H1 (cell line): ENCODE results near the gene RAB3IL1. TPM values are rescaled to one million over a fixed set of nuclear protein-coding genes. Genes with fewer than 3 reads are reported as not detected.

Source experiments
- CTCF ChIA-PET: fragments of 300-600 bp; sonication (Branson Sonifier 250); formaldehyde crosslinking; loops from one replicate; lab custom pipeline; 2021; ENCODE audit not compliant: partially characterized antibody; lab: Charles Lee
- POLR2A ChIA-PET: fragments of 300-600 bp; sonication (Branson Sonifier 250); formaldehyde crosslinking; loops from one replicate; lab custom pipeline; 2021; ENCODE audit warnings: inconsistent platforms; ENCODE audit not compliant: partially characterized antibody; lab: Charles Lee
- DNase-seq, 2 experiments: peaks; one replicate each; pipeline versions ENCODE4 v3.0.0 to v3.0.0-alpha.2; 2010 to 2022; ENCODE audit warnings: low spot score in 2 of 2, low read depth in 1 of 2, mixed read lengths in 1 of 2
- FAIRE-seq: peaks from 2 replicates; lab custom pipeline; 2011; peaks lifted over from hg19 to GRCh38; lab: Jason Lieb, UNC
- H2AFZ ChIP-seq: 2 replicates; pipeline ENCODE4 v1.8.1; 2012; ENCODE audit warnings: low read length, inconsistent platforms
- H2AK5ac ChIP-seq: 2 replicates; pipeline ENCODE4 v1.6.1; 2013; ENCODE audit warnings: low read depth, low read length
- H2BK120ac ChIP-seq: replicated peaks from 2 replicates; pipeline ENCODE3; 2013; ENCODE audit warnings: low read depth, low read length, inconsistent platforms
- H2BK12ac ChIP-seq: 2 replicates; pipeline ENCODE4 v1.6.1; 2013; ENCODE audit warnings: low read depth, low read length
- H2BK15ac ChIP-seq: 2 replicates; pipeline ENCODE4 v1.6.1; 2013; ENCODE audit warnings: low read length
- H2BK20ac ChIP-seq: 2 replicates; pipeline ENCODE4 v1.6.1; 2013; ENCODE audit warnings: low read length
- H2BK5ac ChIP-seq: 2 replicates; pipeline ENCODE4 v1.6.1; 2013; ENCODE audit warnings: low read depth, low read length
- H3K14ac ChIP-seq: 2 replicates; pipeline ENCODE4 v1.6.1; 2013; ENCODE audit warnings: inconsistent platforms; ENCODE audit not compliant: insufficient read length
- H3K18ac ChIP-seq: 2 replicates; pipeline ENCODE4 v1.6.1; 2013; ENCODE audit warnings: low read length; ENCODE audit errors: extremely low read depth
- H3K23ac ChIP-seq: 2 replicates; pipeline ENCODE4 v1.6.1; 2013; ENCODE audit warnings: inconsistent platforms; ENCODE audit not compliant: insufficient read length
- H3K23me2 ChIP-seq: 2 replicates; pipeline ENCODE4 v1.6.1; 2013; ENCODE audit warnings: low read depth, low read length
- H3K27ac ChIP-seq: 2 replicates; pipeline ENCODE4 v1.6.1; 2011; ENCODE audit warnings: low read depth, low read length, inconsistent platforms
- H3K27me3 ChIP-seq, 4 experiments: replicated peaks in 1 of 4; 1 replicate in 1 of 4; 2 replicates in 3 of 4; pipeline versions ENCODE4 v1.6.1 to v1.8.1; 2011 to 2013; ENCODE audit warnings: low read length in 3 of 4, mild to moderate bottlenecking in 3 of 4, inconsistent platforms in 2 of 4, mixed read lengths in 2 of 4, moderate library complexity in 1 of 4; ENCODE audit not compliant: control insufficient read depth in 3 of 4, insufficient read depth in 3 of 4; ENCODE audit errors: extremely low read depth in 1 of 4
- H3K36me3 ChIP-seq, 4 experiments: 2 replicates each; pipeline versions ENCODE4 v1.6.1 to v1.8.1; 2011 to 2013; ENCODE audit warnings: mild to moderate bottlenecking in 4 of 4, low read length in 3 of 4, moderate library complexity in 2 of 4, control low read depth in 1 of 4, inconsistent platforms in 1 of 4; ENCODE audit not compliant: insufficient read depth in 4 of 4, control insufficient read depth in 2 of 4
- H3K4ac ChIP-seq: replicated peaks from 2 replicates; pipeline ENCODE3; 2013; ENCODE audit warnings: low read length, low read depth, mixed read lengths, inconsistent platforms; ENCODE audit not compliant: insufficient read length
- H3K4me1 ChIP-seq, 4 experiments: replicated peaks in 1 of 4; 1 replicate in 1 of 4; 2 replicates in 3 of 4; pipeline versions ENCODE4 v1.6.1 to v1.8.1; 2011 to 2013; ENCODE audit warnings: low read length in 3 of 4, inconsistent platforms in 2 of 4, mixed read lengths in 1 of 4; ENCODE audit not compliant: insufficient read depth in 4 of 4, control insufficient read depth in 3 of 4
- H3K4me2 ChIP-seq, 2 experiments: 2 replicates each; pipeline versions ENCODE4 v1.6.1 to v1.8.1; 2011 to 2013; ENCODE audit warnings: low read depth in 2 of 2, low read length in 2 of 2, control low read depth in 1 of 2, inconsistent platforms in 1 of 2, mild to moderate bottlenecking in 1 of 2; ENCODE audit not compliant: insufficient read depth in 1 of 2
- H3K4me3 ChIP-seq, 4 experiments: fragments of 200-600, 300-600 bp in 1 of 4; sonication (generic), shearing (Covaris generic), sonication (Bioruptor Twin) in 1 of 4; 2 replicates each; pipeline versions ENCODE4 v1.5.1 to v1.8.1; 2011 to 2016; ENCODE audit warnings: low read length in 4 of 4, low read depth in 3 of 4, control low read depth in 2 of 4, inconsistent platforms in 2 of 4, mild to moderate bottlenecking in 2 of 4, mixed read lengths in 1 of 4, moderate library complexity in 1 of 4; ENCODE audit not compliant: insufficient read depth in 2 of 4; ENCODE audit errors: extremely low read depth in 1 of 4
- H3K56ac ChIP-seq: replicated peaks from 2 replicates; pipeline ENCODE3; 2013; ENCODE audit warnings: low read depth, mild to moderate bottlenecking, mixed read lengths, low read length, inconsistent platforms; ENCODE audit not compliant: insufficient read length
- H3K79me1 ChIP-seq: 2 replicates; pipeline ENCODE4 v1.6.1; 2013; ENCODE audit warnings: low read depth, low read length, control low read depth
- H3K79me2 ChIP-seq, 2 experiments: 2 replicates each; pipeline versions ENCODE4 v1.6.1 to v1.8.1; 2012 to 2013; ENCODE audit warnings: low read length in 2 of 2, mild to moderate bottlenecking in 2 of 2, inconsistent platforms in 1 of 2; ENCODE audit not compliant: insufficient read depth in 2 of 2, control insufficient read depth in 1 of 2
- H3K9ac ChIP-seq, 4 experiments: replicated peaks in 1 of 4; 1 replicate in 1 of 4; 2 replicates in 3 of 4; pipeline versions ENCODE4 v1.6.1 to v1.8.1; 2011 to 2013; ENCODE audit warnings: low read depth in 3 of 4, low read length in 3 of 4, control low read depth in 2 of 4, mild to moderate bottlenecking in 2 of 4, moderate library complexity in 2 of 4, inconsistent platforms in 1 of 4; ENCODE audit errors: extremely low read depth in 1 of 4
- H3K9me3 ChIP-seq, 2 experiments: 2 replicates each; pipeline versions ENCODE4 v1.6.1 to v1.8.1; 2012 to 2013; ENCODE audit warnings: mild to moderate bottlenecking in 2 of 2, moderate library complexity in 2 of 2, control low read depth in 1 of 2, inconsistent platforms in 1 of 2, low read depth in 1 of 2, low read length in 1 of 2, mixed read lengths in 1 of 2; ENCODE audit not compliant: insufficient read depth in 2 of 2
- H4K20me1 ChIP-seq, 2 experiments: replicated peaks in 1 of 2; 2 replicates each; pipeline versions ENCODE3 to v1.8.1; 2011 to 2013; ENCODE audit warnings: inconsistent platforms in 2 of 2, low read length in 2 of 2, mild to moderate bottlenecking in 1 of 2; ENCODE audit not compliant: insufficient read depth in 2 of 2, control insufficient read depth in 1 of 2
- H4K5ac ChIP-seq: 2 replicates; pipeline ENCODE4 v1.6.1; 2013; ENCODE audit warnings: low read length, low read depth, mixed read lengths, inconsistent platforms; ENCODE audit not compliant: insufficient read length
- H4K8ac ChIP-seq: 2 replicates; pipeline ENCODE4 v1.8.0; 2013; ENCODE audit warnings: mild to moderate bottlenecking, moderate library complexity, low read length, inconsistent platforms; ENCODE audit not compliant: insufficient read depth; ENCODE audit errors: extremely low read depth
- H4K91ac ChIP-seq: replicated peaks from 2 replicates; pipeline ENCODE3; 2013; ENCODE audit warnings: low read length, mixed read lengths, inconsistent platforms; ENCODE audit not compliant: insufficient read length
- ATF3 ChIP-seq: IDR thresholded peaks from 2 replicates; pipeline ENCODE4 v1.6.1; 2011; ENCODE audit warnings: low read depth, mild to moderate bottlenecking, low read length; ENCODE audit not compliant: insufficient read depth
- JUND ChIP-seq: IDR thresholded peaks from 2 replicates; pipeline ENCODE4 v1.6.1; 2011; ENCODE audit warnings: mild to moderate bottlenecking, improper control_type of control experiment, low read length
- POLR2A ChIP-seq, 2 experiments: IDR thresholded peaks; 1 replicate in 1 of 2; 2 replicates in 1 of 2; pipeline ENCODE4 v1.6.1; 2011; ENCODE audit warnings: low read depth in 2 of 2, low read length in 2 of 2, mild to moderate bottlenecking in 2 of 2; ENCODE audit errors: control extremely low read depth in 1 of 2
- SIRT6 ChIP-seq: IDR thresholded peaks from one replicate; pipeline ENCODE4 v1.7.1; 2012; ENCODE audit warnings: low read length, inconsistent platforms
- SUZ12 ChIP-seq: fragments of 200-600 bp; sonication (generic); IDR thresholded peaks from 2 replicates; pipeline ENCODE4 v1.6.1; 2012; ENCODE audit warnings: mild to moderate bottlenecking, inconsistent platforms, low read length, moderate library complexity, mixed read lengths
- whole genome bisulfite sequencing, 2 experiments: shearing (Covaris generic) in 1 of 2; methylation state at CpG; one replicate each; pipeline versions ENCODE4 v1.1.6 to v1.1.7; 2013 to 2015; ENCODE audit warnings: low lambda C conversion rate in 2 of 2, mixed read lengths in 2 of 2, inconsistent platforms in 1 of 2, low coverage in 1 of 2, missing lambda C conversion rate in 1 of 2; ENCODE audit not compliant: insufficient replicate concordance in 2 of 2, insufficient coverage in 1 of 2, insufficient read length in 1 of 2; ENCODE audit errors: extremely low coverage in 1 of 2, missing lambda C conversion rate in 1 of 2; 5-methylcytosine and 5-hydroxymethylcytosine counted together
- polyA plus RNA-seq, 7 experiments: library from polyadenylated mRNA; depleted of rRNA in 3 of 7; stranded (reverse) in 5 of 7; unstranded in 2 of 7; fragments of >200 nt in 5 of 7; fragments of 200-250 nt in 2 of 7; gene quantifications; 1 replicate in 5 of 7; 2 replicates in 1 of 7; 4 replicates in 1 of 7; pipeline versions ENCODE4 v1.2.1 to v1.2.3, GENCODE V29; 2011 to 2013; ENCODE audit warnings: missing spikeins in 2 of 7, mixed read lengths in 2 of 7
- total RNA-seq: library from RNA; stranded (reverse); fragmentation: NEBNext Ultra II Directional; extraction: Animal tissue kit (Norgen Biotek cat#: 25700); gene quantifications from 2 replicates; pipeline ENCODE4 v1.2.1, GENCODE V29; 2021
- TF ChIP-seq, protein P1 (sequence below): IDR thresholded peaks from 2 replicates; pipeline ENCODE4 v1.6.1; 2011; ENCODE audit warnings: low read length, improper control_type of control experiment

The RAB3IL1 gene
- total and polyA plus RNA-seq, 2 of the 8 experiments (the other 6 are each of a cell fraction or from before 2014, with no cell fraction given), result 6.8 to 7.9 TPM

DNA sequence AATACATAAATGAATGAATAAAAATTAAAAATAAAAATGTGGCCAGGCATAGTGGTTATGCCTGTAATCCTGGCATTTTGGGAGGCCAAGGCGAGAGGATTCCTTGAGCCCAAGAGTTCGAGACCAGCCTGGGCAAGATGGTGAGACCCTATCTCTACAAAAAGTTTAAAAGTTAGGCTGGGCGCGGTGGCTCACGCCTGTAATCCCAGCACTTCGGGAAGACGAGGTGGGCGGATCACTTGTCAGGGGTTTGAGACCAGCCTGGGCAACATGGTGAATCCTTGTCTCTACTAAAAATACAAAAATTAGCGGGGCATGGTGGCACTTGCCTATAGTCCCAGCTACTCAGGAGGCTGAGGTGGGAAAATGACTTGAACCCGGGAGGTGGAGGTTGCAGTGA lies 23.1 kb upstream of the RAB3IL1 start:
- H4K20me1 ChIP-seq, result no peaks in the 10 kb centered on the region
- no peak overlapping the region for H3K56ac ChIP-seq
- no peak overlapping the region for H2BK15ac ChIP-seq
- H3K79me2 ChIP-seq, result no peaks in the 10 kb centered on the region
- H3K4me1 ChIP-seq, result no peaks in the 10 kb centered on the region
- H2BK120ac ChIP-seq, result no peak overlapping the region
- no peak overlapping the region for H3K4ac ChIP-seq
- H4K5ac ChIP-seq, result no peak overlapping the region
- no peak overlapping the region for H2BK12ac ChIP-seq
- H3K4me3 ChIP-seq, result no peak overlapping the region
- no peaks in the 10 kb centered on the region for H3K9me3 ChIP-seq
- H2AFZ ChIP-seq, result no peak overlapping the region
- FAIRE-seq (no peak), DNase-seq (no peak)
- H3K23me2 ChIP-seq, result no peaks in the 10 kb centered on the region; the same call in 1 of the 2 replicates
- no peaks in the 10 kb centered on the region for H3K36me3 ChIP-seq
- no peak overlapping the region for H3K27ac ChIP-seq
- ChIA-PET CTCF (interaction anchor here (0.7 to 5.3 kb wide), 3 partner anchors 9 to 42 kb away, joined by 3 to 52 read pairs (median 3); no protein-coding TSS in a partner anchor), POLR2A (no interaction called here)
- TF ChIP-seq ATF3, result no peak
- TF ChIP-seq SIRT6, result no peak
- no peak for TF ChIP-seq POLR2A (IDR thresholded peaks at IDR 0.05; ENCODE audit: control extremely low read depth in 1 of 2, low read depth in 2 of 2, low read length in 2 of 2)
- no peak for TF ChIP-seq JUND
- TF ChIP-seq, protein P1, sequence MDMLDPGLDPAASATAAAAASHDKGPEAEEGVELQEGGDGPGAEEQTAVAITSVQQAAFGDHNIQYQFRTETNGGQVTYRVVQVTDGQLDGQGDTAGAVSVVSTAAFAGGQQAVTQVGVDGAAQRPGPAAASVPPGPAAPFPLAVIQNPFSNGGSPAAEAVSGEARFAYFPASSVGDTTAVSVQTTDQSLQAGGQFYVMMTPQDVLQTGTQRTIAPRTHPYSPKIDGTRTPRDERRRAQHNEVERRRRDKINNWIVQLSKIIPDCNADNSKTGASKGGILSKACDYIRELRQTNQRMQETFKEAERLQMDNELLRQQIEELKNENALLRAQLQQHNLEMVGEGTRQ, result no peak
- TF ChIP-seq SUZ12, result no peak
- no peak overlapping the region for H4K91ac ChIP-seq
- no peak overlapping the region for H2BK5ac ChIP-seq
- H3K4me2 ChIP-seq, result no peak overlapping the region
- H4K8ac ChIP-seq, result no peak overlapping the region
- H3K79me1 ChIP-seq, result no peaks in the 10 kb centered on the region
- no peak overlapping the region for H3K23ac ChIP-seq
- no peak overlapping the region for H3K9ac ChIP-seq
- no peak overlapping the region for H3K18ac ChIP-seq
- H2BK20ac ChIP-seq, result no peak overlapping the region
- no peak overlapping the region for H2AK5ac ChIP-seq
- 86% methylated on average over 10 of the region's 10 CpGs; no CpG with 5 or more reads in 1 of the 2 experiments for WGBS, 2 experiments
- H3K14ac ChIP-seq, result no peak overlapping the region
- no peaks in the 10 kb centered on the region for H3K27me3 ChIP-seq
